Middle frontal gyrus (tissue), 1 donor: ENCODE data around the gene AKR1C1.
"Not testable (repeated sequence)": the region's sequence is repeated elsewhere in the genome, so short reads cannot be mapped to it uniquely, and the experiment has no call there.

ENCODE experiments used
- DNase-seq: peaks from one replicate; pipeline ENCODE4 v3.0.0-alpha.2; 2015; ENCODE audit warnings: low spot score; ENCODE audit errors: extremely low spot score

The AKR1C1 gene

GRCh38 chr10:4947635-4948596, 15.3 kb upstream of the AKR1C1 start:
- DNase-seq: no peak

DNA sequence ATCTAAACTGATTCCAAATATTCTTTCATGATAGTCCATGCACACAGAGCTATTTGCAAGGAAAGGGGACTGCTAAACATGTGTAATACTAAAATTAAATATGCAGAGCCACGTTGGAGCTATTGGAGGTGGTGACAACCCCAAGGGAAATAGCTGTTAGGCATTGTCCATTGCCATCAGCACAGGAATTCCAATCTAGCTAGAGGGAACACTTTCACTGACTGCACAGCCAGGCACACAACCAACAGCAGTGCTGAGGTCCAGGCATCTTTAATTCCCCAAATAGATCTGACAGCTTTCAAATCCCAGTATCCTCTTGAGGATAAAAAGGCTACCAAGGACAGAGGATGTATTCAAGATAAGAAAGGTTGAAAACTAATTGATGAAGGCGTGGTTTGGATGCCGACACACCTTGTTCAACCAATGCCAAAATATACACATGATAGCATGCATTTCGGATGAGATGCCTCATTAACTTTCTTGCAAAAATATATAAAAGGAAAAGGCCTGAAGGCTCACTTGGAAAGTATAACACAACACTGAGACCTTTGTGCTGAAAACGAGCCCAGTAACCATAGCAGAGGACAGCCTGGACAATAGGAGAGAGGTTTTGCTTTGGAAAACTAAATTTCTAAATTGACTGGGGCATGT, 11.6 kb upstream of the AKR1C1 start:
- not testable (repeated sequence) for DNase-seq

- no peak for DNase-seq
Observed at GRCh38 chr10:4953405-4953804, 9.8 kb upstream of the AKR1C1 start.

DNA sequence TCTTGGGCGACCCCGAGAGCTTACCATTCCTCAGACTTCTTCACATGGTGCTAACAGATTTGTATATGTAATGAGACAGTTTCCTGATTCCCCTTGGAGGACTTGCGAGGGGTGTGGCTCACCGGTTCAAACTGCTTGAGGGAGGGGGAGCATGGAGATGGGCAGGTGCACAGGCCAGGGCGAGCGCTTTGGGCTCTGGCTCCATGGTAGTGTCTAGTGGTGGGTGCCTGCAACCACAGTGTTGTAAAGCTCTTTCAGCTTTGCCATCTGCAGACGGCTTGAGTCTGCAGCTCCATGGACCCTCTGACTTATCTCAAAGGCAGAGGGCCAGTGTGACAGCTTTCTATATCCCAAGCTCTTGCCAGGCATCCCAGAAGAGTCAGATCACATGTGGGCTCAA, 7.1 kb upstream of the AKR1C1 start:
- DNase-seq: not testable (repeated sequence)

GRCh38 chr10:4956955-4957645, 6.1 kb upstream of the AKR1C1 start:
- not testable (repeated sequence) for DNase-seq

- not testable (repeated sequence) for DNase-seq
Observed at GRCh38 chr10:4961558-4961957, 1.7 kb upstream of the AKR1C1 start.

- DNase-seq: not testable (repeated sequence)
Observed at GRCh38 chr10:4962308-4962707, 907 bp upstream of the AKR1C1 start.

DNA sequence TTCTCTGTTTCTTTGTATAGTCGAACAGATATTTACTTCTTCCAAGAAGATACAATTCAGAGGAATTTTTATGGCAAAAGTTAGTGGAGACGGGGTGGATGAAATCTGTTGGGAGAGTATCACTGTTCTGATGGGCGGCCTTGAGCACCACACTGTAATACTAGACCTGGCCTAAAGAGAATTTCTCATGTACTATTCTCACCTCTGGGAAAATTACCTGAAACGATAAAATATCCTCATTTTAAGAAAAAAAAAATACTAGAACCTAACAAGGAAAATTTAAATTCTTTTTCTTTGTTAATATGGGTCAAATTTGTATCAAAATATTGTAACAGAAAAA, 570 bp downstream of the AKR1C1 start:
- not testable (repeated sequence) for DNase-seq

DNA sequence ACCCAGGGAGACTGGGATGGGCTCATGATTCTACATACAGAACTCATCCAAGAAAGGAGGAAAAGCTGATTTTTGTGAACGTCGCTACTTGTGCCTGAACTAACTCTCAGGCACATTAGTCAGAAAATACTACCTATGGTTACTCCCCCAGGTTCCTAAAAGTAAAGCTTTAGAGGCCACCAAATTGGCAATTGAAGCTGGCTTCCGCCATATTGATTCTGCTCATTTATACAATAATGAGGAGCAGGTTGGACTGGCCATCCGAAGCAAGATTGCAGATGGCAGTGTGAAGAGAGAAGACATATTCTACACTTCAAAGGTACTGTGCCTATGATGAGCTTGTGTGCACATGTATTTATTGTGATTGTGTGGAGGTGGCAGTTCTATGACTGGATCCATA, 2.5 kb downstream of the AKR1C1 start:
- not testable (repeated sequence) for DNase-seq

- DNase-seq: not testable (repeated sequence)
Observed at GRCh38 chr10:4967189-4967588, 4.0 kb downstream of the AKR1C1 start.

DNA sequence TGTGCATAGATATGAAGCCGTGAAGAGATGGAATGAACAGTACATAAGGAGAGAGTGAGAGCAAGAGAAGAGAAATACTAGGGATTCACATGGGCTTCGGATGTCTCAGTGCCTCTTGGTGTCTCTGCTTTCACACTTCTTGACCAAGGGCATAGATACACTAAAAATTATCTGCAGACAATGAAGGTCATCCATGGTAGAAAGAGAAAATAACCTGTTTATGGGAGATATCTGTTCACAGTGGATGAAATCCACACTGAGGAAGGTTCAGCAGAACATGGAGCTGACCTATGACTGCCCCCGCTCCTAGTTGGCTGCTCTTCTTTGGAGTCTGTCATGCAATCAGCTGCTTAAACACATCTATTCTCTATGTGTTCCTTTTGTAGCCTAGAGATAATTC, 6.1 kb downstream of the AKR1C1 start:
- DNase-seq: not testable (repeated sequence)

GRCh38 chr10:4970362-4970761, 7.1 kb downstream of the AKR1C1 start:
- DNase-seq: not testable (repeated sequence)

- not testable (repeated sequence) for DNase-seq
Observed at GRCh38 chr10:4972369-4973142, 9.3 kb downstream of the AKR1C1 start.

- DNase-seq: not testable (repeated sequence)
Observed at GRCh38 chr10:4973294-4973693, 10.1 kb downstream of the AKR1C1 start.

DNA sequence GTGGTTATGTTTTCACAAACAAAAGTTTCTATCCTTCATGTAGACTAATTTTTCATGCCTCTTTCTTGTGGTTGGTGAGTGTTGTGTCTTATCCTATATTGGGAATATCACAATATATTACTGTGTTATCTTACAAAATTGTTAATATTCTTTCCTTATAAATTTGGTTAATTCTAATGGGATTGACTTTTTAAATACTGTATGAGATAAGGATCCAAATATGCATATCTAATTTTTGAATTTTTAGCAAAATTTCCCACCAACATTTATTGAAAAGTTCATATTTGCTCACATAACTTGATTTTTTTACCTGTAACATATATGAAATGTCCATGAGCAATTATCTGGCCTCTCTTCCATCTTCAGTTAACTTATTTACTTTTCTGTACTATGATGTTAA, 11.2 kb downstream of the AKR1C1 start:
- DNase-seq: not testable (repeated sequence)

- DNase-seq: no peak
Observed at GRCh38 chr10:4977025-4977424, 13.8 kb downstream of the AKR1C1 start.

DNA sequence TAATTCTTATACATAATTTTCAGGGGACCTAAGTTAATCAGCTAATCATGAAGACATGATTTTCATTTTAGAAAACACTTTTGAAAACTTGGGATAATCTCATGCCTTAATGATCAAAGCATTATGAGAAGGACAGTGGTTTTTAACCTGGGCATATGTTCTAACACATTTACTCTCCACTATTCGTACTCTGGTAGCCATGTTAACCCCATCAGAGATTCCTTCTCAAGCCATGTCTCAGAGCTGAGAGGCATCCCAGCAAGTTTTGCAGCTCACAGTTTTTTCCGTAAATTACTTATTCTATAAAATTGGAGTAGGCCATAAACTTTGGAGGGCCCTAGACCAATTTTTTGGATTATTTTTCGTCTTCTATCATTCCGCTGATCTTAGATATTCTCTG, 15.7 kb downstream of the AKR1C1 start:
- no peak for DNase-seq

- no peak for DNase-seq
Observed at GRCh38 chr10:4980793-4981192, 17.6 kb downstream of the AKR1C1 start.

DNA sequence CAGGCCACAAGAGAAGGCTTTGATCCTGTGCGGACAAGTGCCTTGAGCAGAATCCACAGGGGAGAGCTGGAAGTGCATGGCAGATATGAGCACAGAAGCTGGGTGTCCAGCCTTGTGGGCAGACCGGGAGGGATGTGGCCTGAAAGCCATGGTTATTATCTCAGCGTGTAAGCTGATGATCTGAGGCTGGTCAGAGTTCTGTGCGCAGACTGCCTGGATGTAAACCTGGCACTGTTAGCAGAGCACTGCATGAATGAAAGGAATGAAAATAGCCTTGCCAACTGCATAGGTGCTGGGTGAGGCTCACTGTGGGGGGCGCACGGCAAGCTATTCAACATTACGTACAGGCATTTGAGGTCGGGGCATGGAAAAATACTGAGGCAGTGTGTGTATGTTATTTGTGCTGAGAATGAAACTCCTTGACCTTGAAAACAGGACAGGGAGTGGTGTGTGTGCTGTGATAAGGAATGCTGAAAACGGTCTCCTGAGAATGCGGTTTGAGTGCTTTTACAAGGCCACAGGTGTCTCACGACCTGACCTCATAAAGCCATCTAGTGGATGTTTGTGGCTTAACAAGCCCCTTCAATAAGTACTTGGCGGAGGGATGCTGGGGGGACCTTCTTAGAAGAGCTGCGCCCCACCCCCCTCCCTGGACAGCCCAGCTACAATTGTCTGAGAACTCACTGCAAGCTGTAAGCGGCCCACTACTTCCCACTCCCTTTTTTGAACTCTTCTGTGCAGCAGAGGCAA, 18.7 kb downstream of the AKR1C1 start:
- DNase-seq: no peak

DNA sequence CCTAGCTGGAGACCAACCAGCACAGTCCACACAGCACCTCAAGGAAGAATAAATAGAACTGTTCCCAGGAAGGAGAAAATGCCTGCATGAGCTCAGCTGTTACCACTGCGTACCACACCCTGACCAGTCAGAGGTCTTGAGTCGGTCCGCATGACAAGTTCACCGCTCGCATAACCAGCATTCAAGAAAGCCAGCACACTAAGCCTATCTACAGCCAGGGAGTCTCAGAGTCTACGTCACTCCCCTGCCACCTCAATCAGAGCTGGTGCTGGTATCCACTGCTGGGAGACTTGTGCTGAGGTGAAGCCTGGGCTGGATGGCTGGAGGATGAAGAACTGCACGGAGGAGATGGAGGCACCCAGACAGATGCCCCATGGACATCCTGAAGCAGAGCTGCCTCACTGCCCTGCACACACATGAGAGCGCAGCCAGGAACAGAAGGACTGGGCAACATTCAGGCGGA, 19.6 kb downstream of the AKR1C1 start:
- no peak for DNase-seq
